Ishikawa (cell line): ENCODE results near the gene LAD1.

Experiments
- CEBPB ChIP-seq: IDR thresholded peaks from 2 replicates; pipeline ENCODE4 v1.6.1; 2012
- CREB1 ChIP-seq: IDR thresholded peaks from 2 replicates; pipeline ENCODE4 v1.6.1; 2012; ENCODE audit warnings: low read depth
- EGR1 ChIP-seq: IDR thresholded peaks from 2 replicates; pipeline ENCODE4 v1.6.1; 2012
- EP300 ChIP-seq: IDR thresholded peaks from 2 replicates; pipeline ENCODE4 v1.6.1; 2012; ENCODE audit warnings: borderline replicate concordance
- FOXM1 ChIP-seq: IDR thresholded peaks from 2 replicates; pipeline ENCODE4 v1.6.1; 2012; ENCODE audit warnings: low read depth, borderline replicate concordance
- MAX ChIP-seq: IDR thresholded peaks from 2 replicates; pipeline ENCODE4 v1.6.1; 2012
- NFIC ChIP-seq: IDR thresholded peaks from 2 replicates; pipeline ENCODE4 v1.6.1; 2012
- RAD21 ChIP-seq: IDR thresholded peaks from 2 replicates; pipeline ENCODE4 v1.6.1; 2012; ENCODE audit warnings: low read depth
- TAF1 ChIP-seq: IDR thresholded peaks from 2 replicates; pipeline ENCODE4 v1.6.1; 2012; ENCODE audit warnings: low read depth, mild to moderate bottlenecking
- TCF12 ChIP-seq: IDR thresholded peaks from 2 replicates; pipeline ENCODE4 v1.6.1; 2012; ENCODE audit warnings: low read depth
- TEAD4 ChIP-seq: IDR thresholded peaks from 2 replicates; pipeline ENCODE4 v1.6.1; 2012
- USF1 ChIP-seq: IDR thresholded peaks from 2 replicates; pipeline ENCODE4 v1.6.1; 2012
- YY1 ChIP-seq: IDR thresholded peaks from 2 replicates; pipeline ENCODE4 v1.6.1; 2012; ENCODE audit warnings: low read depth
- ZBTB7A ChIP-seq: IDR thresholded peaks from 2 replicates; pipeline ENCODE4 v1.6.1; 2012; ENCODE audit warnings: low read depth
- TF ChIP-seq, protein P1 (sequence below): IDR thresholded peaks from 2 replicates; pipeline ENCODE4 v1.6.1; 2012; ENCODE audit warnings: low read depth, mild to moderate bottlenecking

Gene LAD1

GRCh38 chr1:201371276-201371675, 27.8 kb downstream of the LAD1 start:
- TF ChIP-seq EGR1 (no peak), TCF12 (no peak), FOXM1 (no peak), CREB1 (no peak)

- TF ChIP-seq YY1 = no peak
- no peak for TF ChIP-seq TAF1
- TF ChIP-seq EP300 = no peak
- TF ChIP-seq NFIC = no peak
- no peak for TF ChIP-seq TCF12
- TF ChIP-seq TEAD4 = no peak
- no peak for TF ChIP-seq ZBTB7A
- TF ChIP-seq, protein P1, sequence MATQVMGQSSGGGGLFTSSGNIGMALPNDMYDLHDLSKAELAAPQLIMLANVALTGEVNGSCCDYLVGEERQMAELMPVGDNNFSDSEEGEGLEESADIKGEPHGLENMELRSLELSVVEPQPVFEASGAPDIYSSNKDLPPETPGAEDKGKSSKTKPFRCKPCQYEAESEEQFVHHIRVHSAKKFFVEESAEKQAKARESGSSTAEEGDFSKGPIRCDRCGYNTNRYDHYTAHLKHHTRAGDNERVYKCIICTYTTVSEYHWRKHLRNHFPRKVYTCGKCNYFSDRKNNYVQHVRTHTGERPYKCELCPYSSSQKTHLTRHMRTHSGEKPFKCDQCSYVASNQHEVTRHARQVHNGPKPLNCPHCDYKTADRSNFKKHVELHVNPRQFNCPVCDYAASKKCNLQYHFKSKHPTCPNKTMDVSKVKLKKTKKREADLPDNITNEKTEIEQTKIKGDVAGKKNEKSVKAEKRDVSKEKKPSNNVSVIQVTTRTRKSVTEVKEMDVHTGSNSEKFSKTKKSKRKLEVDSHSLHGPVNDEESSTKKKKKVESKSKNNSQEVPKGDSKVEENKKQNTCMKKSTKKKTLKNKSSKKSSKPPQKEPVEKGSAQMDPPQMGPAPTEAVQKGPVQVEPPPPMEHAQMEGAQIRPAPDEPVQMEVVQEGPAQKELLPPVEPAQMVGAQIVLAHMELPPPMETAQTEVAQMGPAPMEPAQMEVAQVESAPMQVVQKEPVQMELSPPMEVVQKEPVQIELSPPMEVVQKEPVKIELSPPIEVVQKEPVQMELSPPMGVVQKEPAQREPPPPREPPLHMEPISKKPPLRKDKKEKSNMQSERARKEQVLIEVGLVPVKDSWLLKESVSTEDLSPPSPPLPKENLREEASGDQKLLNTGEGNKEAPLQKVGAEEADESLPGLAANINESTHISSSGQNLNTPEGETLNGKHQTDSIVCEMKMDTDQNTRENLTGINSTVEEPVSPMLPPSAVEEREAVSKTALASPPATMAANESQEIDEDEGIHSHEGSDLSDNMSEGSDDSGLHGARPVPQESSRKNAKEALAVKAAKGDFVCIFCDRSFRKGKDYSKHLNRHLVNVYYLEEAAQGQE = no peak
- TF ChIP-seq USF1 = no peak
- no peak for TF ChIP-seq MAX
- no peak for TF ChIP-seq RAD21
- no peak for TF ChIP-seq FOXM1
- no peak for TF ChIP-seq CREB1
These were observed 28.6 kb downstream of the LAD1 start for GRCh38 chr1:201370500-201370899.

DNA sequence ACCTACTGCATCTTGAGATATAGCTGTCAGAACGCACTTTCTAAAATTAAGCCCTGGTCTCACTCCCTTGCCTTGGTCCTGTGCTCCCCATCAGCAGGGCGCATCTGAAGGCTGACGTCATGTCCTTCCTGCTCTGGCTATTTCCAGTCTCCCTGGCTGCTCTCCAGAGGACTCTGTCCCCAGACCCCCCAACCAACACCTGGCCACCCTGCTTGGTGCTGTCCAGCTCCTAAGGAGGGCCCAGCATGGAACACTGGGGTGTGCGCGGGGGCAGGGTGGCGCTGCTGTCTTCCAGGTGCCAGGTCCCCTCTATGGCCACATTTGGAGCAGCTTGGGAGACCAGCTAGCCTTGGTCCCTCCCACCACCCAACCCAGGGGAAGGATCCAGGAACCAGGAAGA, 29.9 kb downstream of the LAD1 start:
- TF ChIP-seq, protein P1 = peak; percentile 51; the same call in 1 of the 2 replicates
- TF ChIP-seq CREB1 = no peak
- no peak for TF ChIP-seq MAX

DNA sequence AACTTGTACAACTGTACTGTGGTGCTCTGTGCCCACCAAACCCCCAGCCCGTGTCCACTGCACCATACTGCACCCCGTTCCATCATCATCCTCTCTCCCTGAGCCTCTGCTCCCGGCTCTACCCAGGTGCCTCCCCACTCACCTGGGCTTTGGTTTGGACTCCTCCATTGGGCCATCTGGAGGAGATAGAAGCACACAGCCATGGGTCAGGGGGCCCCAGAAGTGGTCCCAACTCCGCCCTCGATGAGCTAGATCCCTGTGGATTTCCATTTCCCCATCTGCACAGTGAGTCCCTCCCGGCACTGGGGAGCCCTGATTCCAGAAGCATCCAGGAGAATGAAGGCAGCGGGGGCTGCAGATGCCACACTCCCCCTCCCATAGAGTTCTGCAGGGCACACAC, 32.4 kb downstream of the LAD1 start:
- no peak for TF ChIP-seq ZBTB7A
- TF ChIP-seq, protein P1 = no peak
- TF ChIP-seq RAD21 = no peak
- TF ChIP-seq NFIC = no peak
- TF ChIP-seq FOXM1 = no peak
- no peak for TF ChIP-seq USF1
- no peak for TF ChIP-seq TEAD4
- no peak for TF ChIP-seq MAX
- TF ChIP-seq CREB1 = no peak
- TF ChIP-seq TAF1 = no peak
- no peak for TF ChIP-seq YY1
- TF ChIP-seq CEBPB = no peak
- TF ChIP-seq EGR1 = no peak
- no peak for TF ChIP-seq TCF12
- TF ChIP-seq EP300 = no peak

DNA sequence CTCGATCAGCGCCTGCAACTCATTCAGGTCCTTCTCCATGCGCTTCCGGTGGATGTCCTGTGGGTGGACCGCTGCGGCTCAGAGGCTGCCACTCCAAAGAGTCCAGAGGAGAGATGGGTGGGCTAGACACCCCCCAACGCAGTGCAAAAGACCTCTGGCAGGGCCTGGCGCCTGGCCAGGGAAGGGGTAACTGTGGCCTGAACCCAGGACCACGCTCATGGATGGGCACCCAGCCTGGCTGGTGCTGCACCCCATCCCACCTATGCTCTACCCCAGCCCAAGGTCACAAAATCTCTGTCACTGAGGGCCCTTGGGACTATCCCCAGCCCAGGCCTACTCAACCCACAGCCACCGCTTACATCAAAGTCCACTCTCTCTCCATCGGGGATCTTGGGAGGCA, 33.9 kb downstream of the LAD1 start:
- TF ChIP-seq, protein P1 = no peak
- TF ChIP-seq EGR1 (no peak), TCF12 (no peak), FOXM1 (no peak), USF1 (no peak), EP300 (no peak), CREB1 (no peak), MAX (no peak), YY1 (no peak), ZBTB7A (no peak), TAF1 (no peak), RAD21 (no peak), NFIC (no peak), TEAD4 (no peak), CEBPB (no peak)
